ENCODE measurements around the gene RBMS3. TPM values are rescaled to one million over a fixed set of nuclear protein-coding genes. Genes with fewer than 3 reads are reported as not detected.
"Not testable (repeated sequence)": the region's sequence is repeated elsewhere in the genome, so short reads cannot be mapped to it uniquely, and the experiment has no call there.

Gene RBMS3
- total and polyA plus RNA-seq, 2 experiments from 2014 or later, result 3.2 to 7.4 TPM

- not testable (repeated sequence) for H3K36me3 Mint-ChIP-seq (ENCODE audit: low read depth); H3K4me2 ChIP-seq; H3K4me1 ChIP-seq (ENCODE audit: insufficient read depth); H3K36me3 ChIP-seq (ENCODE audit: insufficient read depth); H3K27ac ChIP-seq (ENCODE audit: low read depth); H2AFZ ChIP-seq; H3K9me3 Mint-ChIP-seq; H3K4me1 Mint-ChIP-seq; H3K79me2 ChIP-seq (replicated peaks; ENCODE audit: insufficient read depth); H4K20me1 ChIP-seq (replicated peaks; ENCODE audit: insufficient read depth); H3K4me3 ChIP-seq; H3K27me3 Mint-ChIP-seq (ENCODE audit: insufficient read depth, low read depth, poor library complexity); H3K9me2 ChIP-seq (ENCODE audit: insufficient read depth); H3K27ac Mint-ChIP-seq; H3F3A ChIP-seq (replicated peaks; ENCODE audit: low read depth); ATAC-seq; DNase-seq (ENCODE audit: low spot score); H3K27me3 ChIP-seq (ENCODE audit: insufficient read depth); H3K4me3 Mint-ChIP-seq
Measured at GRCh38 chr3:29233126-29233525, 47.7 kb upstream of the RBMS3 start.

GRCh38 chr3:29236146-29236840 is 44.6 kb upstream of the RBMS3 start:
- Histone ChIP-seq H4K20me1 (replicated peaks; ENCODE audit: insufficient read depth) (no peaks in the 10 kb centered on the region), H3K27me3 (ENCODE audit: insufficient read depth) (no peaks in the 10 kb centered on the region), H3F3A (replicated peaks; ENCODE audit: low read depth) (no peaks in the 10 kb centered on the region), H3K79me2 (replicated peaks; ENCODE audit: insufficient read depth) (no peaks in the 10 kb centered on the region), H3K27ac (ENCODE audit: low read depth) (no peak overlapping the region), H3K4me2 (no peak overlapping the region), H3K36me3 (ENCODE audit: insufficient read depth) (no peaks in the 10 kb centered on the region), H3K4me1 (ENCODE audit: insufficient read depth) (peaks cover 19% of the 10 kb centered on the region), H3K4me3 (no peak overlapping the region), H3K9me2 (ENCODE audit: insufficient read depth) (peaks cover 5% of the 10 kb centered on the region; the same call in 1 of the 2 replicates), H2AFZ (no peak overlapping the region)
- Mint-ChIP-seq H3K36me3 (ENCODE audit: low read depth) (peaks cover 4% of the 10 kb centered on the region; the same call in 1 of the 3 replicates), H3K27me3 (ENCODE audit: insufficient read depth, low read depth, poor library complexity) (peaks cover under 1% of the 10 kb centered on the region), H3K4me3 (no peak overlapping the region), H3K4me1 (peaks cover 26% of the 10 kb centered on the region), H3K9me3 (peaks cover under 1% of the 10 kb centered on the region), H3K27ac (no peak overlapping the region)
- ATAC-seq, result no peak
- no peak for DNase-seq (ENCODE audit: low spot score)
- TF ChIP-seq CREB1 (CRISPR knock-in tag; IDR thresholded peaks at IDR 0.05; ENCODE audit: low read depth) (no peak), CTCF (conservative IDR thresholded peaks at IDR 0.05; ENCODE audit: low read depth in 2 of 2) (no peak), ZNF114 (CRISPR knock-in tag; IDR thresholded peaks at IDR 0.05) (no peak), NANOG (IDR thresholded peaks at IDR 0.05; ENCODE audit: borderline replicate concordance) (no peak), EZH2phosphoT487 (IDR thresholded peaks at IDR 0.05; ENCODE audit: unreplicated experiment) (no peak), EZH2 (IDR thresholded peaks at IDR 0.05; ENCODE audit: low read depth, unreplicated experiment) (no peak), ZNF462 (CRISPR knock-in tag; IDR thresholded peaks at IDR 0.05) (no peak), STAT1 (IDR thresholded peaks at IDR 0.05; ENCODE audit: unreplicated experiment) (no peak), JUNB (IDR thresholded peaks at IDR 0.05; ENCODE audit: unreplicated experiment) (no peak)
- TF ChIP-seq, protein P1, sequence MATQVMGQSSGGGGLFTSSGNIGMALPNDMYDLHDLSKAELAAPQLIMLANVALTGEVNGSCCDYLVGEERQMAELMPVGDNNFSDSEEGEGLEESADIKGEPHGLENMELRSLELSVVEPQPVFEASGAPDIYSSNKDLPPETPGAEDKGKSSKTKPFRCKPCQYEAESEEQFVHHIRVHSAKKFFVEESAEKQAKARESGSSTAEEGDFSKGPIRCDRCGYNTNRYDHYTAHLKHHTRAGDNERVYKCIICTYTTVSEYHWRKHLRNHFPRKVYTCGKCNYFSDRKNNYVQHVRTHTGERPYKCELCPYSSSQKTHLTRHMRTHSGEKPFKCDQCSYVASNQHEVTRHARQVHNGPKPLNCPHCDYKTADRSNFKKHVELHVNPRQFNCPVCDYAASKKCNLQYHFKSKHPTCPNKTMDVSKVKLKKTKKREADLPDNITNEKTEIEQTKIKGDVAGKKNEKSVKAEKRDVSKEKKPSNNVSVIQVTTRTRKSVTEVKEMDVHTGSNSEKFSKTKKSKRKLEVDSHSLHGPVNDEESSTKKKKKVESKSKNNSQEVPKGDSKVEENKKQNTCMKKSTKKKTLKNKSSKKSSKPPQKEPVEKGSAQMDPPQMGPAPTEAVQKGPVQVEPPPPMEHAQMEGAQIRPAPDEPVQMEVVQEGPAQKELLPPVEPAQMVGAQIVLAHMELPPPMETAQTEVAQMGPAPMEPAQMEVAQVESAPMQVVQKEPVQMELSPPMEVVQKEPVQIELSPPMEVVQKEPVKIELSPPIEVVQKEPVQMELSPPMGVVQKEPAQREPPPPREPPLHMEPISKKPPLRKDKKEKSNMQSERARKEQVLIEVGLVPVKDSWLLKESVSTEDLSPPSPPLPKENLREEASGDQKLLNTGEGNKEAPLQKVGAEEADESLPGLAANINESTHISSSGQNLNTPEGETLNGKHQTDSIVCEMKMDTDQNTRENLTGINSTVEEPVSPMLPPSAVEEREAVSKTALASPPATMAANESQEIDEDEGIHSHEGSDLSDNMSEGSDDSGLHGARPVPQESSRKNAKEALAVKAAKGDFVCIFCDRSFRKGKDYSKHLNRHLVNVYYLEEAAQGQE (IDR thresholded peaks at IDR 0.05; ENCODE audit: unreplicated experiment), result no peak
